B cell (primary cell): ENCODE results near the gene POLH. TPM values are rescaled to one million over a fixed set of nuclear protein-coding genes. Genes with fewer than 3 reads are reported as not detected.

Experiments used
- ATAC-seq: fragments of 200-7000 bp; cut with Tn5 transposase; one replicate; pipeline ENCODE4 v1.10.0; 2021; ENCODE audit warnings: low read depth, mild to moderate bottlenecking, moderate number of reproducible peaks, moderate library complexity
- CTCF ChIA-PET: fragments of 350-600 bp; sonication (Branson Sonifier 250); formaldehyde crosslinking; loops from one replicate; lab custom pipeline; 2021; ENCODE audit warnings: antibody characterized with exemption, inconsistent platforms; lab: Charles Lee
- POLR2A ChIA-PET: fragments of 350-600 bp; sonication (Branson Sonifier 250); formaldehyde crosslinking; loops from one replicate; lab custom pipeline; 2021; ENCODE audit warnings: antibody characterized with exemption; lab: Charles Lee
- DNase-seq: peaks from one replicate; pipeline ENCODE4 v3.0.0; 2013
- H2AFZ ChIP-seq: 2 replicates; pipeline ENCODE4 v1.6.1; 2012; ENCODE audit warnings: mild to moderate bottlenecking, low read depth, low read length; ENCODE audit not compliant: insufficient read depth, poor library complexity, severe bottlenecking
- H3K27ac ChIP-seq, 2 donors: 1 replicate in 1 of 2; 2 replicates in 1 of 2; pipeline ENCODE4 v1.5.1; 2012 to 2013; ENCODE audit warnings: low read length in 2 of 2, mild to moderate bottlenecking in 2 of 2, moderate library complexity in 1 of 2
- H3K27me3 ChIP-seq, 4 experiments: fragments of 200-600 bp in 1 of 4; sonication (generic) in 1 of 4; replicated peaks in 1 of 4; 1 replicate in 2 of 4; 2 replicates in 2 of 4; pipeline versions ENCODE4 v1.6.1 to v1.7.0; 2013 to 2016; ENCODE audit warnings: low read length in 3 of 4, mild to moderate bottlenecking in 2 of 4, mixed read lengths in 1 of 4, moderate library complexity in 1 of 4; ENCODE audit not compliant: insufficient read depth in 4 of 4, control insufficient read depth in 3 of 4; ENCODE audit errors: control extremely low read depth in 1 of 4
- H3K36me3 ChIP-seq, 2 experiments: replicated peaks in 1 of 2; 1 replicate in 1 of 2; 2 replicates in 1 of 2; pipeline versions ENCODE4 v1.6.1 to v1.7.1; 2013; ENCODE audit warnings: low read length in 1 of 2; ENCODE audit not compliant: insufficient read depth in 2 of 2, control insufficient read depth in 1 of 2; ENCODE audit errors: control extremely low read depth in 1 of 2, extremely low read depth in 1 of 2
- H3K4me1 ChIP-seq, 2 donors: fragments of 200-600 bp in 1 of 2; sonication (generic) in 1 of 2; 1 replicate in 1 of 2; 2 replicates in 1 of 2; pipeline versions ENCODE4 v1.5.1 to v1.6.1; 2013 to 2017; ENCODE audit warnings: low read length in 2 of 2; ENCODE audit not compliant: control insufficient read depth in 2 of 2, insufficient read depth in 2 of 2
- H3K4me2 ChIP-seq: replicated peaks from 2 replicates; pipeline ENCODE3; 2012; ENCODE audit warnings: mild to moderate bottlenecking, low read depth, low read length; ENCODE audit not compliant: poor library complexity, severe bottlenecking
- H3K4me3 ChIP-seq, 5 experiments: fragments of 200-600 bp in 1 of 5; sonication (generic) in 1 of 5; 1 replicate in 3 of 5; 2 replicates in 2 of 5; pipeline versions ENCODE4 v1.5.1 to v1.7.0; 2011 to 2016; ENCODE audit warnings: low read length in 4 of 5, mild to moderate bottlenecking in 4 of 5, low read depth in 2 of 5, control low read depth in 1 of 5, moderate library complexity in 1 of 5; ENCODE audit not compliant: insufficient read depth in 1 of 5; ENCODE audit errors: control extremely low read depth in 1 of 5, extremely low read depth in 1 of 5
- H3K79me2 ChIP-seq: fragments of 200-600 bp; sonication (generic); one replicate; pipeline ENCODE4 v1.6.0; 2016; ENCODE audit warnings: low read length; ENCODE audit not compliant: control insufficient read depth, insufficient read depth
- H3K9ac ChIP-seq: fragments of 200-600 bp; sonication (generic); 2 replicates; pipeline ENCODE4 v1.6.1; 2017; ENCODE audit warnings: mild to moderate bottlenecking, low read length, moderate library complexity
- H3K9me3 ChIP-seq, 3 donors: one replicate each; pipeline versions ENCODE4 v1.6.1 to v1.7.1; 2013; ENCODE audit warnings: low read length in 2 of 3; ENCODE audit not compliant: control insufficient read depth in 2 of 3, insufficient read depth in 1 of 3; ENCODE audit errors: control extremely low read depth in 1 of 3
- H4K20me1 ChIP-seq: 2 replicates; pipeline ENCODE4 v1.6.0; 2012; ENCODE audit warnings: mild to moderate bottlenecking, low read length; ENCODE audit not compliant: insufficient read depth, control insufficient read depth, poor library complexity, severe bottlenecking
- H3K27ac Mint-ChIP-seq: one replicate; pipeline ENCODE4 v1.8.0; 2021; ENCODE audit warnings: mixed read lengths
- H3K27me3 Mint-ChIP-seq: one replicate; pipeline ENCODE4 v1.8.0; 2021; ENCODE audit warnings: mixed read lengths
- H3K4me1 Mint-ChIP-seq: one replicate; pipeline ENCODE4 v1.8.0; 2021; ENCODE audit warnings: mixed read lengths
- H3K4me3 Mint-ChIP-seq: one replicate; pipeline ENCODE4 v1.8.0; 2021; ENCODE audit warnings: mixed read lengths
- H3K9me3 Mint-ChIP-seq: one replicate; pipeline ENCODE4 v1.8.0; 2022; ENCODE audit warnings: mixed read lengths; ENCODE audit not compliant: insufficient read depth
- CTCF ChIP-seq: fragments of 200-600 bp; IDR thresholded peaks from one replicate; pipeline ENCODE4 v1.8.0; 2022; ENCODE audit warnings: antibody characterized with exemption, mild to moderate bottlenecking
- EZH2 ChIP-seq: IDR thresholded peaks from 2 replicates; pipeline ENCODE4 v1.6.1; 2012; ENCODE audit warnings: borderline replicate concordance, low read depth, mild to moderate bottlenecking, moderate library complexity, low read length; ENCODE audit not compliant: insufficient read depth, poor library complexity, severe bottlenecking
- WGBS: methylation state at CpG from one replicate; pipeline ENCODE4 v1.1.5; 2013; ENCODE audit warnings: missing lambda C conversion rate; ENCODE audit not compliant: insufficient coverage; 5-methylcytosine and 5-hydroxymethylcytosine counted together
- intact Hi-C: fragments of 100-400 bp; cut with micrococcal nuclease; formaldehyde crosslinking; loops from one replicate; pipeline ENCODE4 v1.10.0; 2022
- polyA plus RNA-seq: library from polyadenylated mRNA; depleted of rRNA; stranded (reverse); fragments of >200 nt; gene quantifications from 2 replicates; pipeline ENCODE4 v1.2.3, GENCODE V29; 2012
- total RNA-seq, 2 donors: library from RNA; stranded (reverse); fragments of 120-200 nt in 1 of 2; gene quantifications; 1 replicate in 1 of 2; 2 replicates in 1 of 2; pipeline versions ENCODE4 v1.2.3 to v1.2.4, GENCODE V29; 2013 to 2022

Gene POLH
- total and polyA plus RNA-seq, 2 donors (not counting 1 experiment from before 2014, with no cell fraction given) = 14.7 to 24.8 TPM

DNA sequence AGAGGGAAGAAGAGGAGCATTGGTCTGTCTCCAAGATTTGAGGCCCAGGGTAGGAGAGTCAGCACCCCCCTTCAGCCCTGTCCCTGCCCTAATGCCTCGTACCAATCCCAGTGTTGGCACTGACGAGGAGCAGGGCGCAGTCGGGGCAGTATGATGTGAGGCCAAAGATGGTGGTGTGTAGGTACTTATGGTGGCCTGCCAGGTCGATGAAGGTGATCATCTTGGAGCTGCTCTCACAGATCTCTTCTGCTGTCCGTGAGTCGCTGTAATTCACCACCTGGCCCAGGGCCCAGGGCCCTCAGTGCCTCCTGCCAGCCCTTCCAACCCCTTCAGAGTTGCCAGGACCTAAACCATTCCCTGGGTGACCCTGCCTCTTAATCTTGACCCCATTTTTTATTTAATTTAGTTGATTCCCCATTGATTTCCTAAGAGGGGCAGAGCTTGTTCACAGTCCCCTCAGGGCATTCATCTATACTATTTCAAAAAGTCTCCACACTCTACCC lies 48.9 kb downstream of the POLH start:
- ChIA-PET POLR2A (no interaction called here), CTCF (interaction anchor here (1.2 kb wide), 1 partner anchor 16 kb away, joined by 4 read pairs; no protein-coding TSS in a partner anchor)
- no peaks in the 10 kb centered on the region for H3K9me3 Mint-ChIP-seq
- Histone ChIP-seq H3K4me1 (peaks cover 15 to 21% of the 10 kb centered on the region in 2 donors), H3K4me3 (no peak overlapping the region), H3K9ac (no peak overlapping the region), H4K20me1 (peaks cover 3% of the 10 kb centered on the region), H3K4me2 (no peak overlapping the region), H3K79me2 (peaks cover 25% of the 10 kb centered on the region), H2AFZ (no peak overlapping the region), H3K9me3 (peaks cover 0 to 3% (median 0%) of the 10 kb centered on the region in 3 donors), H3K27ac (no peak overlapping the region), H3K36me3 (peaks cover 0 to 65% of the 10 kb centered on the region in 2 experiments), H3K27me3 (no peaks in the 10 kb centered on the region)
- intact Hi-C loops = loop anchor here (5.0 to 10.0 kb wide), 3 partner anchors 42 to 632 kb away; partner anchors contain the start of genes DNPH1 and SLC35B2
- no peak overlapping the region for H3K4me3 Mint-ChIP-seq
- no peak overlapping the region for H3K27ac Mint-ChIP-seq
- WGBS = 100% methylated on average over 4 of the region's 7 CpGs
- DNase-seq = no peak
- no peak for TF ChIP-seq EZH2
- no peak for TF ChIP-seq CTCF
- H3K27me3 Mint-ChIP-seq = no peaks in the 10 kb centered on the region
- peaks cover 22% of the 10 kb centered on the region for H3K4me1 Mint-ChIP-seq
- no peak for ATAC-seq

DNA sequence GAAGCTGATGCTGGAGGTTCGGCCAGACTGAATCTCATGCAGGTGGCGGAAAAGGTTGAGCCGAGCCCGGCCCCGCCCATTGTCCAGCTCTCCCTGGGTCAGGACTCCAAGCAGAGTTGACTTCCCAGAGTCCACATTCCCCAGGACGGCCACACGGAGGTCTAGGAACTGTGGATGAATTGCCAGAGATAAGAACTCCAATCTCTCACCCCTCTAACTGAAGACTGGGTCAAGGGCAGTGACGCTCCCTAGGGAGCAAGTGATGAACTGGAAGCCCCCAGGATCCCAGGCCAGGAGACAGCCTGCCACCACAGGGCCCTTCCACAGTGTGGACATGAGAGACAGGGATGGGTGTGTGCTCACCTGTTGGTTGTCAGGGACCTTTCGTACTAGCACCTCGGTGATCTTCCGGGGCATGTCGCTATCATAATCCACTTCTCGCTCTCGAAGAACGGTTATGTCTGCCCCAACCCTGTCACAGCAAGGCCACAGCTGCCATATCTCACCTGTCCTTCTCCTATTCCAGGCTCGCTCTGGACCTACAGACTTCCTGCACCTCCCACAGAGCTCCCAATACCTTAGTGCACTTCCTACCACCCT lies 49.5 kb downstream of the POLH start:
- TF ChIP-seq CTCF (no peak), EZH2 (no peak)
- H3K4me3 ChIP-seq = no peak overlapping the region
- Mint-ChIP-seq H3K27ac (no peak overlapping the region), H3K27me3 (no peaks in the 10 kb centered on the region), H3K4me3 (no peak overlapping the region), H3K4me1 (peaks cover 26% of the 10 kb centered on the region), H3K9me3 (no peaks in the 10 kb centered on the region)
- DNase-seq (no peak), ATAC-seq (no peak)
- peaks cover 0 to 64% of the 10 kb centered on the region in 2 experiments for H3K36me3 ChIP-seq
- H3K4me2 ChIP-seq = no peak overlapping the region
- peaks cover 25% of the 10 kb centered on the region for H3K79me2 ChIP-seq
- no peak overlapping the region for H2AFZ ChIP-seq
- WGBS = 99% methylated on average over 15 of the region's 16 CpGs
- intact Hi-C loops = loop anchor here (5.0 to 10.0 kb wide), 3 partner anchors 42 to 632 kb away; partner anchors contain the start of genes DNPH1 and SLC35B2
- H4K20me1 ChIP-seq = peaks cover 3% of the 10 kb centered on the region
- H3K27ac ChIP-seq = no peak overlapping the region
- no peaks in the 10 kb centered on the region for H3K27me3 ChIP-seq
- ChIA-PET CTCF (interaction anchor here (1.2 kb wide), 1 partner anchor 17 kb away, joined by 4 read pairs; no protein-coding TSS in a partner anchor), POLR2A (no interaction called here)
- H3K4me1 ChIP-seq = peaks cover 18 to 25% of the 10 kb centered on the region in 2 donors
- peaks cover 0 to 3% (median 0%) of the 10 kb centered on the region in 3 donors for H3K9me3 ChIP-seq
- H3K9ac ChIP-seq = no peak overlapping the region
